ENCODE data around the gene GPRIN2. TPM values are rescaled to one million over a fixed set of nuclear protein-coding genes. Genes with fewer than 3 reads are reported as not detected.
"Not testable (repeated sequence)": the region's sequence is repeated elsewhere in the genome, so short reads cannot be mapped to it uniquely, and the experiment has no call there.

The GPRIN2 gene
- total RNA-seq, 2 experiments from 2014 or later = not detected

DNA sequence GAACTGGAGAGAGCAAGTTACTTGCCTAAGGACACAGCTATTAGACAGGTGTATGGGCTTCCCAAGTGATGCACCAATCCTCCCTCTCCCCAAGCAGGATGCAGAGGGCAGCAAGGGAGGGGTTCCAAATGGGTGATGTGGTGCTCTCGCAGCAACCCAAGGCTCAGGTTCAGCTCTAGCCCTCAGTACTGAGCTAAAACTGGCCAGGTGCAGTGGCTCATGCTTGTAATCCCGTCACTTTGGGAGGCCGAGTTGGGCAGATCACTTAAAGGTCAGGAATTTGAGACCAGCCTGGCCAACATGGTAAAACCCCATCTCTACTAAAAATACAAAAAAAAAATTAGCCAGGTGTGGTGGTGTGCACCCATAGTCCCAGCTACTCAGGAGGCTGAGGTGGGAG, 40.7 kb downstream of the GPRIN2 start:
- Mint-ChIP-seq H3K4me3 (no peak overlapping the region), H3K36me3 (ENCODE audit: low read depth) (no peaks in the 10 kb centered on the region), H3K4me1 (ENCODE audit: low read depth) (no peaks in the 10 kb centered on the region), H3K27me3 (ENCODE audit: low read depth) (no peaks in the 10 kb centered on the region), H3K9me3 (ENCODE audit: insufficient read depth) (no peaks in the 10 kb centered on the region), H3K27ac (no peak overlapping the region)
- ATAC-seq = no peak
- DNase-seq = no peak
- ChIA-PET CTCF (no interaction called here), POLR2A (no interaction called here)

DNA sequence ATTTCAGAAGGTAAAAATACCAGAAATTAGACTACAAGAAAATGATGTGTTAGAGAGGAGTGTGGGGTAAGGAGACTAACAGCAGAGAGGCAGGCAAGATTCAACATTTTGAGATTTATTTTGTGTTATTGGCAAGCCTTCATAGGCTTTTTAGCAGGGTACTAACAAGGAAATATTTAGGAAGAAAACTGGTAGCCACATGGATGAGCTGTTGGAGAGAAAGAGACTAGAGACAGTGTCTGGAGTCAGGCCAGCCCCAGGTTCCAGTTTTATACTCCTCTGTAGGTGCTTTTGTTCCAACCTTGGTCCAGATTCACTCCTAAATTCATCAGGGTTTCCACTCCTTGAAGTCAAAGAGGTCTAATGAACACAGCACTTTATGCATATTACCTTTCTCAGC, 41.1 kb downstream of the GPRIN2 start:
- DNase-seq = no peak
- no peaks in the 10 kb centered on the region for H3K36me3 Mint-ChIP-seq (ENCODE audit: low read depth)
- ATAC-seq = no peak
- H3K9me3 Mint-ChIP-seq (ENCODE audit: insufficient read depth) = no peaks in the 10 kb centered on the region
- H3K27ac Mint-ChIP-seq = no peak overlapping the region
- no peak overlapping the region for H3K4me3 Mint-ChIP-seq
- no peaks in the 10 kb centered on the region for H3K4me1 Mint-ChIP-seq (ENCODE audit: low read depth)
- ChIA-PET POLR2A (no interaction called here), CTCF (no interaction called here)
- H3K27me3 Mint-ChIP-seq (ENCODE audit: low read depth) = no peaks in the 10 kb centered on the region

DNA sequence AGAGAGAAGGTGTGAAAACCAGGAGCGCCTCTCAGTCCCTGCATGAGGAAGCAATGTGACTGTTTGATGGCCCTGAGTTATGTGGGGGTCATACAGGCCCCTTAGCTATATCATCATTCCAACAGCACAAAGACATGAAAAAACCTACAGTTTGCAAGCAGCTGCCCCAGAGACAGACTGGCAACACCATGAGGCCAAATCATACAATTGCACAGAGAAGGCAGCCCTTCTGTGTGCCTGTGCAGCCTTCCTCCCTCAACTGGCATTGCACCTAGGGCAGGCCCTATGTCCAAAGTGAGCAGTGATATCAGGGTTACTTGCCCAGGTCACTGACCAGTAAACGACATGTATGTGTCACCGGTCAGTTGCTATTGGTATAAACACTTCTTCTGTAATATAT, 41.6 kb downstream of the GPRIN2 start:
- CTCF ChIA-PET = no interaction called here
- no peak overlapping the region for H3K4me3 Mint-ChIP-seq
- POLR2A ChIA-PET = no interaction called here
- H3K36me3 Mint-ChIP-seq (ENCODE audit: low read depth) = no peaks in the 10 kb centered on the region
- H3K27ac Mint-ChIP-seq = no peak overlapping the region
- no peaks in the 10 kb centered on the region for H3K4me1 Mint-ChIP-seq (ENCODE audit: low read depth)
- DNase-seq (no peak), ATAC-seq (no peak)
- H3K27me3 Mint-ChIP-seq (ENCODE audit: low read depth) = no peaks in the 10 kb centered on the region
- H3K9me3 Mint-ChIP-seq (ENCODE audit: insufficient read depth) = no peaks in the 10 kb centered on the region

DNA sequence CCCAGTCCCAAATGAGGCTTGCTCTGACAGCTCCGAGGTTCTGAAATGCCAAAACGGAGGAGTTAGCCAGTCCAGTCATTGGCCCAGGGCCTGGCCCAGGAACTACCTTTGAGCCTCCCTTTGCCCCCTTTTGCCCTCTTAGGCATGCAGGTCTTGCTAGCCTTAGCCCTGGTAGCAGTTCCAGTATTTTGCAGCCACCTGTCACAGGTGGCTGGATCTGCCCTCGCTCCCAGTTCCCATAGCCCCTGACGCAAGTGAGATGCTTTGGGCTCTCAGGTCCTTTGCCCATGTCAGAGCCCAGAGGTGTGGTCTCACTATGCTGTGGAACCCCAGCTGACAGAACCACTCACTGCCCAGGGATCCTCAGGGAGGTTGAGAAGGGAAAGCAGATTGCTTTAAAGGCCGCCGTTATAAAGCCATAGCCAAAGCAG, 42.0 kb downstream of the GPRIN2 start:
- ATAC-seq (no peak), DNase-seq (peak; percentile 15)
- POLR2A ChIA-PET = no interaction called here
- Mint-ChIP-seq H3K4me1 (ENCODE audit: low read depth) (no peaks in the 10 kb centered on the region), H3K9me3 (ENCODE audit: insufficient read depth) (no peaks in the 10 kb centered on the region), H3K36me3 (ENCODE audit: low read depth) (no peaks in the 10 kb centered on the region), H3K27me3 (ENCODE audit: low read depth) (no peaks in the 10 kb centered on the region), H3K27ac (no peak overlapping the region), H3K4me3 (no peak overlapping the region)
- CTCF ChIA-PET = no interaction called here

DNA sequence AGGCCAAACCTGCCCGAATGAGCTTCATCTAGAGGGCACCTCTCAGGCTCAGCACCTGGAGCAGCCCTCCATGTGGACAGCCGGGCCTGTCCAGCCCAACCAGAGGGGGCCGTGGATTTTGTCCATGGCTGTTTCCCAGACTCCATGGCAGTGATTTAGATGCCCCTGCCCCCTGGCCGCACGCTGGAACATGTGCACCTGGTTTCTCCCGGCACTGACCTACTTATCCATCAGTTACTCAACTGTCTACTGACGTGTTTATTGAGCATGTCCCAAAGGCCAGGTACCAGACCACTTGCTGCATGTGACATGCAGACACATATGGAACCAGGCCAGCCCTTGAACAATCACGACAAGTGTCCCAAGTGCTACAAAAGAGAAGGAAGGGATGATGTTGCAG, 43.1 kb downstream of the GPRIN2 start:
- CTCF ChIA-PET = not testable (repeated sequence)

DNA sequence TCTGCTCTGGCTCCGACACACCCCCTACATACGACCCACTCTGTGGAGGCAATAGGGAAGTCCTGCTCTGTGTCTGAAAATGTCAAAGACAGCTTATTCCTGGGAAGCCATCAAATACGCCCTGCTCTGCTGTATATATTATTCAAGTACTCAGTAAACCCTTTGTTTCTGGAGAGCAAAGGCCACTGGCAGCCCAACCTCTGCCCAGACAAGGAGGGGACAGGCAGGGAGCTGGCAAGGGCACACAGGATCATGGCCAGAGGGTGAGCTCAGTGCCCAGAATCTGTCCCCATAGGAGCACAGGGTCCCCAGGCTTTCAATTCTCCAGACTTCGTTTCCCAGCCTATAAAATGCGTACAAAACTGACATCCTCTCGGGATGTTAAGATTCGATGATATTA, 43.7 kb downstream of the GPRIN2 start:
- H3K36me3 Mint-ChIP-seq (ENCODE audit: low read depth); POLR2A ChIA-PET; H3K4me1 Mint-ChIP-seq (ENCODE audit: low read depth); H3K27me3 Mint-ChIP-seq (ENCODE audit: low read depth); DNase-seq; H3K9me3 Mint-ChIP-seq (ENCODE audit: insufficient read depth); H3K27ac Mint-ChIP-seq; CTCF ChIA-PET; ATAC-seq; H3K4me3 Mint-ChIP-seq: not testable (repeated sequence)

More for the DNA sequence above, 43.1 kb downstream of the GPRIN2 start:
- ATAC-seq; H3K27ac Mint-ChIP-seq; H3K27me3 Mint-ChIP-seq (ENCODE audit: low read depth); POLR2A ChIA-PET; H3K36me3 Mint-ChIP-seq (ENCODE audit: low read depth); H3K4me3 Mint-ChIP-seq; H3K4me1 Mint-ChIP-seq (ENCODE audit: low read depth); H3K9me3 Mint-ChIP-seq (ENCODE audit: insufficient read depth); DNase-seq: not testable (repeated sequence)

DNA sequence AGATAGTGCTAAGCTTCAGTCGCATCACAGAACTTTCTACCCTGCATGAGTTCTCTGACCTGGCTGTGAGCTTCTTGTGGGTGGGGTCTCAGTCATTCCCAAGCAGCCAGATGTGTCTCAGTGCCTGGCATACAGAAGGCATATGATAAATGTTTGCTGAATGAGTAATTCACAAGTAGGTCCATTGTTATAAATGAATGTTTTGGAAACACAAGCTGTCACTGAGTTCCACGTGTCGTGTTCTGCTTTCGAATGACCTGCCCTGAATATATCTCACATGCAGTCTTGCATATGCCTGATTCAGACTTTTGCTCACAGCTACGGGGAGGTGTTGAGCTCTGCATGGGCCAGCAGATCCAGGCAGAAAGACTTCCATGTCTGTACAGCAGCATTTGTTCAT, 44.5 kb downstream of the GPRIN2 start:
- H3K27me3 Mint-ChIP-seq (ENCODE audit: low read depth); H3K27ac Mint-ChIP-seq; DNase-seq; POLR2A ChIA-PET; H3K4me3 Mint-ChIP-seq; ATAC-seq; H3K36me3 Mint-ChIP-seq (ENCODE audit: low read depth); H3K4me1 Mint-ChIP-seq (ENCODE audit: low read depth); H3K9me3 Mint-ChIP-seq (ENCODE audit: insufficient read depth); CTCF ChIA-PET: not testable (repeated sequence)

Other genes with a start within 250 kb of the GPRIN2 start
- gene ANXA8L1, start 180.9 kb downstream of the GPRIN2 start, total RNA-seq = not detected
- not detected for gene NPY4R, start 90.7 kb downstream of the GPRIN2 start, total RNA-seq
- 1 to 10 TPM in 1 of 2 experiments, under 1 TPM in 1; 0.55 to 1.0 TPM for gene SYT15, start 22.5 kb upstream of the GPRIN2 start, total RNA-seq